ENCODE measurements around the gene ARTN. TPM values are rescaled to one million over a fixed set of nuclear protein-coding genes. Genes with fewer than 3 reads are reported as not detected.

Gene ARTN
- total RNA-seq, 2 donors from 2014 or later: 1.3 to 12.5 TPM

DNA sequence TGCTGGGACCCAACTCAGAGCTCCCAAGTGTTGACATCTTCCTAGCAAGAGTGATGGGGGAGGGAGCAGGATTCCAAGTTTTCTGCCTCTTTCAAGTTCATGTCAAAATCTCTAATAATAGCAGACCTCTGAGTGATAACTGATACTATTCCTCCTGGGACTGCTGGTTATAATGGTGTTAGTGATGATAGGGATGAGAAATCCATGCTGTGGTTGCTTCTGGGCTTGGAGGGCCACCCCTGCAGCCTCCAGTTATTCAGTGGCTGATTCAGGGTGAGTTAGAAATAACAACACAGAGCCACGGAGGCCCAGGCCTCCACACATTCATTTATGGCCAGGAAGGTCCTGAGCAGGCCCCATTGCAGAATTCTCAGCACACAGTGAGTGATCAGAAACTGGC, 40.6 kb upstream of the ARTN start:
- 53% methylated on average over 1 of the region's 1 CpG; no CpG with 5 or more reads in 1 of the 2 donors for WGBS, 2 donors
- H3K4me1 ChIP-seq: no peaks in the 10 kb centered on the region

GRCh38 chr1:43898981-43899380, 34.6 kb upstream of the ARTN start:
- Histone ChIP-seq H3K36me3 (replicated peaks in 1 of 2; ENCODE audit: insufficient read depth in 1 of 2, low read depth in 2 of 2) (no peaks in the 10 kb centered on the region), H3K4me3 (no peak overlapping the region), H3K4me1 (no peaks in the 10 kb centered on the region), H3K9me3 (no peaks in the 10 kb centered on the region), H3K27ac (no peak overlapping the region), H3K27me3 (no peaks in the 10 kb centered on the region)
- no peak for TF ChIP-seq POLR2A (IDR thresholded peaks at IDR 0.05)
- TF ChIP-seq, protein P1, sequence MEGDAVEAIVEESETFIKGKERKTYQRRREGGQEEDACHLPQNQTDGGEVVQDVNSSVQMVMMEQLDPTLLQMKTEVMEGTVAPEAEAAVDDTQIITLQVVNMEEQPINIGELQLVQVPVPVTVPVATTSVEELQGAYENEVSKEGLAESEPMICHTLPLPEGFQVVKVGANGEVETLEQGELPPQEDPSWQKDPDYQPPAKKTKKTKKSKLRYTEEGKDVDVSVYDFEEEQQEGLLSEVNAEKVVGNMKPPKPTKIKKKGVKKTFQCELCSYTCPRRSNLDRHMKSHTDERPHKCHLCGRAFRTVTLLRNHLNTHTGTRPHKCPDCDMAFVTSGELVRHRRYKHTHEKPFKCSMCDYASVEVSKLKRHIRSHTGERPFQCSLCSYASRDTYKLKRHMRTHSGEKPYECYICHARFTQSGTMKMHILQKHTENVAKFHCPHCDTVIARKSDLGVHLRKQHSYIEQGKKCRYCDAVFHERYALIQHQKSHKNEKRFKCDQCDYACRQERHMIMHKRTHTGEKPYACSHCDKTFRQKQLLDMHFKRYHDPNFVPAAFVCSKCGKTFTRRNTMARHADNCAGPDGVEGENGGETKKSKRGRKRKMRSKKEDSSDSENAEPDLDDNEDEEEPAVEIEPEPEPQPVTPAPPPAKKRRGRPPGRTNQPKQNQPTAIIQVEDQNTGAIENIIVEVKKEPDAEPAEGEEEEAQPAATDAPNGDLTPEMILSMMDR (IDR thresholded peaks at IDR 0.05): no peak
- ATAC-seq (no peak), DNase-seq (no peak)
- intact Hi-C loops (cut with DNase I): no loop called here
- WGBS, 2 donors: 95 to 97% methylated on average over 11 to 12 of the region's 12 CpGs

More for the DNA sequence above, 40.6 kb upstream of the ARTN start:
- TF ChIP-seq, protein P1 (IDR thresholded peaks at IDR 0.05): no peak
- no peak for TF ChIP-seq POLR2A (IDR thresholded peaks at IDR 0.05)
- ATAC-seq (no peak), DNase-seq (no peak)
- no peaks in the 10 kb centered on the region for H3K9me3 ChIP-seq
- no peak overlapping the region for H3K27ac ChIP-seq
- H3K27me3 ChIP-seq: no peaks in the 10 kb centered on the region
- no peaks in the 10 kb centered on the region for H3K36me3 ChIP-seq (replicated peaks in 1 of 2; ENCODE audit: insufficient read depth in 1 of 2, low read depth in 2 of 2)
- intact Hi-C loops (cut with DNase I): no loop called here
- H3K4me3 ChIP-seq: no peak overlapping the region

- intact Hi-C loops (cut with DNase I): no loop called here
- no peak overlapping the region for H3K4me3 ChIP-seq
Measured at GRCh38 chr1:43900386-43900785, 33.2 kb upstream of the ARTN start.

DNA sequence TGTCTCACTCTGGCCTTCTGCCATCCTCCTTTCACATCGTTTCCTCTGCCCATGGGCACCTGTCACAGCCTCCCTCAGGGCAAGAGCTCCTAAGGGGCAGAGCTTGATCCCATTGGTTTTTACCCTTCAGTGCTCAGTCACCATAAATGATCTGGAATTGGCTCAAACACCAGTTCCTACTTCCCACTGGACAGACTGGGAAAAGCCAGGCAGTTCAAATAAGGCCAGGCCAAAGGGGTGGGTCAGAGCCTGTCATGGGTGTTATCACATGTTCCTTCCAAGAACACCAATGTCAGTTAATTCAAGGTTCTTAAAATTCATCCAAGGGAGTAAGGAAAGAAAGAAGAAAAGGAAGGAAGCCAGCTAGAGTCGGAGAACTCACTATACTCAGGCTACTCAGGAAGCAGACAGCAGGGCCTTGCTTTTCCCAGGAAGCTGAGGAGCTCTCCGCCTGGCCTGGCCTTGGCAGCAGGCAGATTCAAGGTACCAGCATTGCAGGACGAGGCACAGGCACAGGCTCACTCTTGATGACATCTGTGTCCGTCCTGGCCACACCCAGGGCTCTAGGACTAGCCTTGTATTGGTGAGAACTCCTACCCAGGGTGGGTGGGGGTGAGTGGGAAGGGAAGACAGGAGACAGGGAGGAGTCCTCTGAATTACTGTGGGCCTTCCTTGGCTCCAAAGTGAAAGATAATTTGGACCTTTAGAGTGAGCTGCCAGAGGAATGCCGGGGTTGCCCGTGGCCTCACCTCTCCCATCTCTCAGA, 32.2 kb upstream of the ARTN start:
- H3K36me3 ChIP-seq (replicated peaks in 1 of 2; ENCODE audit: insufficient read depth in 1 of 2, low read depth in 2 of 2): no peaks in the 10 kb centered on the region
- H3K9me3 ChIP-seq: no peaks in the 10 kb centered on the region
- intact Hi-C loops (cut with DNase I): no loop called here
- H3K4me1 ChIP-seq: no peaks in the 10 kb centered on the region
- no peak overlapping the region for H3K4me3 ChIP-seq
- H3K27ac ChIP-seq: peak overlapping the region in 2 of 4 donors; percentile 4 to 32
- WGBS, 2 donors: 73 to 86% methylated on average over 6 to 7 of the region's 7 CpGs
- ATAC-seq (no peak), DNase-seq (no peak)
- no peak for TF ChIP-seq POLR2A (IDR thresholded peaks at IDR 0.05)
- TF ChIP-seq, protein P1 (IDR thresholded peaks at IDR 0.05): no peak
- no peaks in the 10 kb centered on the region for H3K27me3 ChIP-seq

More at GRCh38 chr1:43900386-43900785, 33.2 kb upstream of the ARTN start:
- no peaks in the 10 kb centered on the region for H3K4me1 ChIP-seq
- no peaks in the 10 kb centered on the region for H3K36me3 ChIP-seq (replicated peaks in 1 of 2; ENCODE audit: insufficient read depth in 1 of 2, low read depth in 2 of 2)
- TF ChIP-seq, protein P1 (IDR thresholded peaks at IDR 0.05): no peak
- TF ChIP-seq POLR2A (IDR thresholded peaks at IDR 0.05): no peak
- H3K27me3 ChIP-seq: no peaks in the 10 kb centered on the region
- no peak overlapping the region for H3K27ac ChIP-seq
- ATAC-seq: no peak
- no peaks in the 10 kb centered on the region for H3K9me3 ChIP-seq
- WGBS, 2 donors: 93 to 95% methylated on average over 3 of the region's 3 CpGs
- no peak for DNase-seq
